SH-SY5Y (cell line): ENCODE results near the gene GTF2A1L.

ENCODE experiments used
- GATA2 ChIP-seq: IDR thresholded peaks from 2 replicates; pipeline ENCODE4 v1.6.1; 2011; ENCODE audit warnings: mild to moderate bottlenecking, low read depth, low read length
- GATA3 ChIP-seq: IDR thresholded peaks from 2 replicates; pipeline ENCODE4 v1.6.1; 2011; ENCODE audit warnings: low read depth, mild to moderate bottlenecking, low read length, moderate library complexity

- TF ChIP-seq GATA2 = no peak
- no peak for TF ChIP-seq GATA3
These were observed 10.2 kb upstream of the GTF2A1L start for GRCh38 chr2:48607307-48608014.
